ENCODE results near the gene ITCH. TPM values are rescaled to one million over a fixed set of nuclear protein-coding genes. Genes with fewer than 3 reads are reported as not detected.
"Not testable (repeated sequence)": the region's sequence is repeated elsewhere in the genome, so short reads cannot be mapped to it uniquely, and the experiment has no call there.

The ITCH gene
- total RNA-seq, 2 donors from 2014 or later: 38.8 to 45.6 TPM

GRCh38 chr20:34516247-34517113 lies 153.4 kb downstream of the ITCH start, which contains the start of gene DYNLRB1:
Gene DYNLRB1, plus strand, starts transcription at chr20:34516422. Its CDS starts 37 bp downstream, at chr20:34516459.
- DNase-seq (peak; percentile 98), ATAC-seq (peak; percentile 97 to 98)
- intact Hi-C loops (cut with DNase I): no loop called here

GRCh38 chr20:34517114-34517505 lies 154.0 kb downstream of the ITCH start:
- ATAC-seq (no peak), DNase-seq (no peak)
- intact Hi-C loops (cut with DNase I): no loop called here

- intact Hi-C loops (cut with DNase I); DNase-seq; ATAC-seq: not testable (repeated sequence)
Observed at GRCh38 chr20:34518863-34519262, 155.8 kb downstream of the ITCH start.

- intact Hi-C loops (cut with DNase I); ATAC-seq; DNase-seq: not testable (repeated sequence)
Observed at GRCh38 chr20:34519841-34520240, 156.8 kb downstream of the ITCH start.

GRCh38 chr20:34522969-34523871 lies 160.1 kb downstream of the ITCH start:
- no peak for DNase-seq
- peak; percentile 23 to 31 for ATAC-seq
- intact Hi-C loops (cut with DNase I): no loop called here

- ATAC-seq (no peak), DNase-seq (no peak)
- intact Hi-C loops (cut with DNase I): no loop called here
Observed at GRCh38 chr20:34524426-34524825, 161.4 kb downstream of the ITCH start.

GRCh38 chr20:34525342-34525708 lies 162.3 kb downstream of the ITCH start:
- intact Hi-C loops (cut with DNase I): no loop called here
- no peak for DNase-seq
- ATAC-seq: no peak

- intact Hi-C loops (cut with DNase I): no loop called here
Observed at GRCh38 chr20:34525709-34526416, 162.8 kb downstream of the ITCH start.

GRCh38 chr20:34526466-34526865 lies 163.4 kb downstream of the ITCH start:
- DNase-seq (no peak), ATAC-seq (no peak)
- intact Hi-C loops (cut with DNase I): no loop called here

More at GRCh38 chr20:34525709-34526416, 162.8 kb downstream of the ITCH start:
- ATAC-seq: peak; percentile 70 to 91
- DNase-seq: peak; percentile 86

GRCh38 chr20:34527016-34527415 lies 163.9 kb downstream of the ITCH start:
- ATAC-seq (no peak), DNase-seq (no peak)
- intact Hi-C loops (cut with DNase I): no loop called here

GRCh38 chr20:34528921-34529297 lies 165.8 kb downstream of the ITCH start:
- peak; percentile 55 for DNase-seq
- intact Hi-C loops (cut with DNase I): no loop called here

GRCh38 chr20:34529742-34530141 lies 166.7 kb downstream of the ITCH start:
- DNase-seq: no peak
- ATAC-seq: no peak
- intact Hi-C loops (cut with DNase I): no loop called here

More at GRCh38 chr20:34528921-34529297, 165.8 kb downstream of the ITCH start:
- ATAC-seq: no peak

- intact Hi-C loops (cut with DNase I): no loop called here
- no peak for ATAC-seq
- no peak for DNase-seq
Observed at GRCh38 chr20:34530342-34530741, 167.3 kb downstream of the ITCH start.

GRCh38 chr20:34531608-34532265 lies 168.7 kb downstream of the ITCH start:
- intact Hi-C loops (cut with DNase I): no loop called here
- DNase-seq (no peak), ATAC-seq (no peak)

GRCh38 chr20:34532320-34532719 lies 169.2 kb downstream of the ITCH start:
- DNase-seq (no peak), ATAC-seq (no peak)
- intact Hi-C loops (cut with DNase I): no loop called here

GRCh38 chr20:34532756-34533155 lies 169.7 kb downstream of the ITCH start:
- DNase-seq (no peak), ATAC-seq (no peak)
- intact Hi-C loops (cut with DNase I): no loop called here

GRCh38 chr20:34534391-34535165 lies 171.5 kb downstream of the ITCH start:
- ATAC-seq (no peak), DNase-seq (no peak)
- intact Hi-C loops (cut with DNase I): no loop called here

- ATAC-seq (no peak), DNase-seq (no peak)
- intact Hi-C loops (cut with DNase I): no loop called here
Observed at GRCh38 chr20:34535301-34535840, 172.3 kb downstream of the ITCH start.

All from left cardiac atrium (tissue), 4 donors.